Neutrophil (primary cell): ENCODE measurements around the gene CD52.
A peak's percentile ranks its signal among the peaks of the same experiment; 100 is the strongest.

Experiments used
- H3K27ac ChIP-seq: fragments of 200-600 bp; sonication (generic); 2 replicates; pipeline ENCODE4 v1.5.1; 2016; ENCODE audit warnings: mild to moderate bottlenecking, moderate library complexity
- H3K27me3 ChIP-seq: fragments of 200-600 bp; sonication (generic); 2 replicates; pipeline ENCODE4 v1.6.0; 2016; ENCODE audit warnings: mild to moderate bottlenecking
- H3K36me3 ChIP-seq: fragments of 200-600 bp; sonication (generic); 2 replicates; pipeline ENCODE4 v1.5.1; 2017
- H3K4me1 ChIP-seq, 2 experiments: fragments of 200-600 bp in 1 of 2; sonication (generic) in 1 of 2; 1 replicate in 1 of 2; 2 replicates in 1 of 2; pipeline versions ENCODE4 v1.5.1 to v1.6.1; 2013 to 2016; ENCODE audit warnings: low read depth in 1 of 2, low read length in 1 of 2, mild to moderate bottlenecking in 1 of 2, moderate library complexity in 1 of 2; ENCODE audit not compliant: control insufficient read depth in 1 of 2, insufficient read depth in 1 of 2
- H3K4me3 ChIP-seq, 2 experiments: fragments of 200-600 bp in 1 of 2; sonication (generic) in 1 of 2; 1 replicate in 1 of 2; 2 replicates in 1 of 2; pipeline ENCODE4 v1.5.1; 2013 to 2016; ENCODE audit warnings: low read depth in 1 of 2, low read length in 1 of 2, mild to moderate bottlenecking in 1 of 2, moderate library complexity in 1 of 2
- H3K9me3 ChIP-seq: fragments of 200-600 bp; sonication (generic); 2 replicates; pipeline ENCODE4 v1.5.1; 2016
- CTCF ChIP-seq: fragments of 200-600 bp; sonication (generic); IDR thresholded peaks from 2 replicates; pipeline ENCODE4 v1.5.1; 2016; ENCODE audit warnings: antibody characterized with exemption

Gene CD52

GRCh38 chr1:26287033-26287711, 30.6 kb upstream of the CD52 start:
- TF ChIP-seq CTCF, result no peak
- Histone ChIP-seq H3K4me1 (peaks cover 79 to 87% of the 10 kb centered on the region in 2 experiments), H3K27me3 (no peaks in the 10 kb centered on the region), H3K4me3 (no peak overlapping the region), H3K27ac (peak overlapping the region; percentile 100), H3K9me3 (no peaks in the 10 kb centered on the region), H3K36me3 (peaks cover 25% of the 10 kb centered on the region)

GRCh38 chr1:26287811-26288210, 29.9 kb upstream of the CD52 start:
- Histone ChIP-seq H3K9me3 (no peaks in the 10 kb centered on the region), H3K4me1 (peaks cover 85 to 87% of the 10 kb centered on the region in 2 experiments), H3K27me3 (no peaks in the 10 kb centered on the region), H3K36me3 (peaks cover 19% of the 10 kb centered on the region), H3K4me3 (peak overlapping the region in 1 of 2 experiments; percentile 56), H3K27ac (peak overlapping the region; percentile 100)
- TF ChIP-seq CTCF, result no peak

- H3K4me1 ChIP-seq, result peaks cover 90 to 91% of the 10 kb centered on the region in 2 experiments
- peak overlapping the region in 1 of 2 experiments; percentile 56 for H3K4me3 ChIP-seq
- H3K9me3 ChIP-seq, result no peaks in the 10 kb centered on the region
- peak overlapping the region; percentile 100 for H3K27ac ChIP-seq
- TF ChIP-seq CTCF, result no peak
- H3K36me3 ChIP-seq, result peaks cover 13% of the 10 kb centered on the region
- no peaks in the 10 kb centered on the region for H3K27me3 ChIP-seq
These were observed 29.3 kb upstream of the CD52 start for GRCh38 chr1:26288311-26288941.

- no peaks in the 10 kb centered on the region for H3K27me3 ChIP-seq
- peaks cover 5% of the 10 kb centered on the region for H3K36me3 ChIP-seq
- no peaks in the 10 kb centered on the region for H3K9me3 ChIP-seq
- peak; percentile 31 for TF ChIP-seq CTCF
- peak overlapping the region; percentile 36 to 56 for H3K4me3 ChIP-seq
- peaks cover 88% of the 10 kb centered on the region in 2 experiments for H3K4me1 ChIP-seq
- peak overlapping the region; percentile 100 for H3K27ac ChIP-seq
These were observed 28.3 kb upstream of the CD52 start for GRCh38 chr1:26289158-26290059.

GRCh38 chr1:26290122-26290881, 27.5 kb upstream of the CD52 start:
- Histone ChIP-seq H3K4me3 (peak overlapping the region; percentile 36 to 56), H3K27ac (peak overlapping the region; percentile 100), H3K36me3 (no peaks in the 10 kb centered on the region), H3K4me1 (peaks cover 79% of the 10 kb centered on the region in 2 experiments), H3K9me3 (no peaks in the 10 kb centered on the region), H3K27me3 (no peaks in the 10 kb centered on the region)
- peak; percentile 18 for TF ChIP-seq CTCF
